Smooth muscle cell (in vitro differentiated cells): Measurements from ENCODE around the gene BTBD2. TPM values are rescaled to one million over a fixed set of nuclear protein-coding genes. Genes with fewer than 3 reads are reported as not detected.

Source experiments
- DNase-seq: peaks from one replicate; lab custom pipeline; 2025; ENCODE audit not compliant: unreplicated experiment; lab: John Stamatoyannopoulos, UW
- H2AFZ ChIP-seq: fragments of 200-600 bp; sonication (generic); 2 replicates; pipeline ENCODE4 v1.6.0; 2016; ENCODE audit warnings: antibody characterized with exemption, low read depth, mild to moderate bottlenecking
- H3F3A ChIP-seq: fragments of 200-600 bp; sonication (generic); 2 replicates; pipeline ENCODE4 v1.6.0; 2017; ENCODE audit warnings: antibody characterized with exemption, low read depth
- H3K27ac ChIP-seq: fragments of 200-600 bp; sonication (generic); 2 replicates; pipeline ENCODE4 v1.5.1; 2016; ENCODE audit warnings: low read depth, mild to moderate bottlenecking
- H3K27me3 ChIP-seq: fragments of 200-600 bp; sonication (generic); 2 replicates; pipeline ENCODE4 v1.6.1; 2016; ENCODE audit warnings: low read depth, mild to moderate bottlenecking
- H3K36me3 ChIP-seq: fragments of 200-600 bp; sonication (generic); 2 replicates; pipeline ENCODE4 v1.5.1; 2016; ENCODE audit warnings: low read depth
- H3K4me1 ChIP-seq: fragments of 200-600 bp; sonication (generic); 2 replicates; pipeline ENCODE4 v1.5.1; 2016; ENCODE audit warnings: low read depth
- H3K4me2 ChIP-seq: fragments of 200-600 bp; sonication (generic); 2 replicates; pipeline ENCODE4 v1.6.0; 2016; ENCODE audit warnings: mild to moderate bottlenecking
- H3K4me3 ChIP-seq: fragments of 200-600 bp; sonication (generic); 2 replicates; pipeline ENCODE4 v1.5.1; 2016; ENCODE audit warnings: mild to moderate bottlenecking
- H3K79me2 ChIP-seq: fragments of 200-600 bp; sonication (generic); 2 replicates; pipeline ENCODE4 v1.6.0; 2016; ENCODE audit warnings: low read depth, mild to moderate bottlenecking
- H3K9ac ChIP-seq: fragments of 200-600 bp; sonication (generic); 2 replicates; pipeline ENCODE4 v1.6.0; 2016; ENCODE audit warnings: low read depth
- H3K9me3 ChIP-seq: fragments of 200-600 bp; sonication (generic); replicated peaks from 2 replicates; pipeline ENCODE4 v1.5.1; 2016; ENCODE audit warnings: low read depth
- H4K20me1 ChIP-seq: fragments of 200-600 bp; sonication (generic); 2 replicates; pipeline ENCODE4 v1.6.0; 2016; ENCODE audit warnings: low read depth
- CTCF ChIP-seq: fragments of 200-600 bp; sonication (generic); IDR thresholded peaks from 2 replicates; pipeline ENCODE4 v1.5.1; 2017; ENCODE audit warnings: borderline replicate concordance, mild to moderate bottlenecking, antibody characterized with exemption; ENCODE audit not compliant: insufficient read depth, poor library complexity, severe bottlenecking
- WGBS: methylation state at CpG from one replicate; pipeline ENCODE4 v1.1.7; 2016; ENCODE audit warnings: low lambda C conversion rate; 5-methylcytosine and 5-hydroxymethylcytosine counted together
- polyA plus RNA-seq: library from polyadenylated mRNA; unstranded; fragments of >200 nt; fragmentation: Nextera tagmentation; extraction: Ambion mirVana; gene quantifications from 2 replicates; pipeline ENCODE4 v1.2.1, GENCODE V29; 2016
- total RNA-seq: library from RNA; depleted of rRNA; stranded (reverse); fragments of >200 nt; gene quantifications from 2 replicates; pipeline ENCODE4 v1.2.3, GENCODE V29; 2014

Gene BTBD2
- total and polyA plus RNA-seq, 2 experiments from 2014 or later: 37.8 to 63.2 TPM

DNA sequence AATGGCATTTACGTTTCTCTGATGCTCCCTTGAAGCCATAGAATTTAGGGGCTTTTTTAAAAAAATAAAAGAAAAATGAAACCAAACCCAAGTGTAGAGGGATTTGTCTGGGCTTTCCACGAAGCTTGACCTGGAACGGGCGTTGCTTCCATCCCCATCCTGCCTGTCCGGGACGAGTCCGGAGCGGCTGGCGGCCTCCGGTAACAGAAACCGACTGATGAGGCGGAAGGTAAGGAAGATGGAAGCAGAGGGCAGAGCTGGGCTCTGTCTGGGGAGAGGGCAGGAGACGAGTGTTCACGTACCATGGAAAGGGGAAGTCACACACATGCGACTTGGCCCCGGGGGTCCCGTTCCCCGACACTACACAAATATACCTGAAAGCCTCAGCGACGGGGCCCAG is 34.3 kb downstream of the BTBD2 start:
- Histone ChIP-seq H4K20me1 (peaks cover 27% of the 10 kb centered on the region), H3K4me3 (no peak overlapping the region), H3K9ac (no peak overlapping the region), H3K79me2 (no peaks in the 10 kb centered on the region), H2AFZ (no peak overlapping the region), H3K4me2 (no peak overlapping the region), H3K4me1 (no peaks in the 10 kb centered on the region), H3K27ac (no peak overlapping the region), H3F3A (no peaks in the 10 kb centered on the region), H3K36me3 (no peaks in the 10 kb centered on the region), H3K27me3 (no peaks in the 10 kb centered on the region), H3K9me3 (no peaks in the 10 kb centered on the region)
- no peak for TF ChIP-seq CTCF
- 96% methylated on average over 20 of the region's 20 CpGs for WGBS
- no peak for DNase-seq

- no peak for DNase-seq
These were observed 34.7 kb downstream of the BTBD2 start for GRCh38 chr19:1980809-1981181.

DNA sequence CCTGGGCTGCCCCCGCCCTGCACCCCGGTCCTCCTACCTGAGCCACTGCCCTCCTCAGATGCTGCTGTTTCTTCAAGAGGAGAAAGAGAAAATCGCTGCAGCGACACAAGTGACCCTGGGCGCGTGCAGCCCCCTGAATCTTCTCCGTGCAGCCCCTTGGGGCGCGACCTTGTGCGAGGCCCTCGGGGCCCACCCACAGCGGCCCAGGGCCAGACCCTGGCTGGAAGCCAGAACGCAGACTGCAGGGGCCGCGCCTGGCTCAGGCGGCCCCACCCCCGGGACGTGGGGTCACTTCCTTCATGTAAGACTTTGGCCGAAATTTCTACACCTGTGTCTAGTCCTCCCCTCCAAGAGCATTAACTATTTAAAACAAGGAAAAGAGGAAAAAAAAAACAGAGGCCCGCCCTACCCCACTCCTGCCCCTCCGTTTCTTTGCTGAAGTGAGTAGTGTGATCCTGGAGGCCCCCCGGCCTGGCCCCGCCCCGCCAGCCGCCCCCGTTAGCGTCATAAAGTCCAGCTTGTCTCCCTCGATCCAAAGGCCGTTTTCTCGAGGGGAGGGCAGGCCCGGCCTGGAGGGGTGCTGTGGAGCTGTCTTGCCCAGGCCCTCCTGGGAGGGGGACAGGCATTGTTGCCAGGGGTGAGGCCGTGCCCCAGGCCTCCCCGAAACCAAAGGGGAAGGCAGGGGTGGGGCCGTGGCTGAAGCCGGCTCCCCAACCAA is 35.3 kb downstream of the BTBD2 start:
- H3K27me3 ChIP-seq: no peaks in the 10 kb centered on the region
- TF ChIP-seq CTCF: no peak
- no peaks in the 10 kb centered on the region for H3K4me1 ChIP-seq
- H3K9ac ChIP-seq: no peak overlapping the region
- no peaks in the 10 kb centered on the region for H3F3A ChIP-seq
- no peak overlapping the region for H3K27ac ChIP-seq
- H2AFZ ChIP-seq: no peak overlapping the region
- no peak overlapping the region for H3K4me3 ChIP-seq
- no peaks in the 10 kb centered on the region for H3K9me3 ChIP-seq
- DNase-seq: no peak
- peaks cover 2% of the 10 kb centered on the region for H3K79me2 ChIP-seq
- H3K4me2 ChIP-seq: no peak overlapping the region
- H3K36me3 ChIP-seq: no peaks in the 10 kb centered on the region
- peaks cover 32% of the 10 kb centered on the region for H4K20me1 ChIP-seq
- 98% methylated on average over 22 of the region's 35 CpGs for WGBS

More at GRCh38 chr19:1980809-1981181, 34.7 kb downstream of the BTBD2 start:
- Histone ChIP-seq H3K9ac (no peak overlapping the region), H3K9me3 (no peaks in the 10 kb centered on the region), H3F3A (no peaks in the 10 kb centered on the region), H4K20me1 (peaks cover 27% of the 10 kb centered on the region), H3K27me3 (no peaks in the 10 kb centered on the region), H3K4me1 (no peaks in the 10 kb centered on the region), H3K4me2 (no peak overlapping the region), H3K27ac (no peak overlapping the region), H2AFZ (no peak overlapping the region), H3K79me2 (peaks cover 2% of the 10 kb centered on the region), H3K4me3 (no peak overlapping the region), H3K36me3 (no peaks in the 10 kb centered on the region)
- WGBS: 99% methylated on average over 23 of the region's 31 CpGs
- TF ChIP-seq CTCF: no peak

- WGBS: 96% methylated on average over 19 of the region's 28 CpGs
These were observed 35.9 kb downstream of the BTBD2 start for GRCh38 chr19:1979642-1980041.

More at GRCh38 chr19:1979642-1980041, 35.9 kb downstream of the BTBD2 start:
- H3K4me2 ChIP-seq: no peak overlapping the region
- H3K4me1 ChIP-seq: no peaks in the 10 kb centered on the region
- no peaks in the 10 kb centered on the region for H3K36me3 ChIP-seq
- DNase-seq: no peak
- no peaks in the 10 kb centered on the region for H3K9me3 ChIP-seq
- peaks cover 38% of the 10 kb centered on the region for H4K20me1 ChIP-seq
- H3K27me3 ChIP-seq: no peaks in the 10 kb centered on the region
- H2AFZ ChIP-seq: no peak overlapping the region
- no peak overlapping the region for H3K9ac ChIP-seq
- no peak overlapping the region for H3K27ac ChIP-seq
- no peaks in the 10 kb centered on the region for H3F3A ChIP-seq
- no peak overlapping the region for H3K4me3 ChIP-seq
- peaks cover 3% of the 10 kb centered on the region for H3K79me2 ChIP-seq
- TF ChIP-seq CTCF: no peak
